ENCODE results near the gene DOK6.
"Not testable (repeated sequence)": the region's sequence is repeated elsewhere in the genome, so short reads cannot be mapped to it uniquely, and the experiment has no call there.

DOK6 gene

GRCh38 chr18:69636529-69637301 is 236.0 kb downstream of the DOK6 start:
- DNase-seq, result no peak
- TF ChIP-seq POLR2A (IDR thresholded peaks at IDR 0.05; ENCODE audit: low read length), result no peak

GRCh38 chr18:69638056-69638455 is 237.4 kb downstream of the DOK6 start:
- TF ChIP-seq GATA1 (IDR thresholded peaks at IDR 0.05; ENCODE audit: low read depth, low read length) (no peak), POLR2A (IDR thresholded peaks at IDR 0.05; ENCODE audit: low read length) (no peak)
- no peak for DNase-seq

GRCh38 chr18:69647702-69648101 is 247.0 kb downstream of the DOK6 start:
- TF ChIP-seq POLR2A (IDR thresholded peaks at IDR 0.05; ENCODE audit: low read length) (no peak), GATA1 (IDR thresholded peaks at IDR 0.05; ENCODE audit: low read depth, low read length) (no peak)
- DNase-seq, result no peak

GRCh38 chr18:69648486-69648885 is 247.8 kb downstream of the DOK6 start:
- DNase-seq, result no peak
- TF ChIP-seq GATA1 (IDR thresholded peaks at IDR 0.05; ENCODE audit: low read depth, low read length), result no peak
- TF ChIP-seq POLR2A (IDR thresholded peaks at IDR 0.05; ENCODE audit: low read length), result no peak

DNA sequence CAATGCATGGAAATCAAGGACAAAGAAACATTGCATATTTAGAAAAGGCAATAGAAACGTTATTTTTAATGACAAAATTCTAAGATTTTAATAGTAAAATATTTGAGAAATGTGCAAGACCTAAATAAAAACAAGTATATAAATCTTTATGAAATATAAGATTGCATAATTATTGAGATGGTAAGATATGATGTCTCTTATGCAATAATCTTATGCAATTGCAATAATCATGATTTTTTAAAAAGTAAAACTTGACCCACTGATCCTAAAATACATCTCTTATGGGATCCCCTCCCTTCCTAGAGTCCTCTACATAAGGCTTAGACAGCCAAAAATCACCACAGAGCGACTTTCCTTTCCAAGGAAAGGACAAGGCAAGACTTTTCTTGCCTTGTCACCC is 249.0 kb downstream of the DOK6 start:
- TF ChIP-seq POLR2A (IDR thresholded peaks at IDR 0.05; ENCODE audit: low read length) (no peak), GATA1 (IDR thresholded peaks at IDR 0.05; ENCODE audit: low read depth, low read length) (no peak)
- no peak for DNase-seq

- no peak for DNase-seq
- no peak for TF ChIP-seq POLR2A (IDR thresholded peaks at IDR 0.05; ENCODE audit: low read length)
- TF ChIP-seq GATA1 (IDR thresholded peaks at IDR 0.05; ENCODE audit: low read depth, low read length), result no peak
These were observed 250.6 kb downstream of the DOK6 start for GRCh38 chr18:69651243-69651642.

DNA sequence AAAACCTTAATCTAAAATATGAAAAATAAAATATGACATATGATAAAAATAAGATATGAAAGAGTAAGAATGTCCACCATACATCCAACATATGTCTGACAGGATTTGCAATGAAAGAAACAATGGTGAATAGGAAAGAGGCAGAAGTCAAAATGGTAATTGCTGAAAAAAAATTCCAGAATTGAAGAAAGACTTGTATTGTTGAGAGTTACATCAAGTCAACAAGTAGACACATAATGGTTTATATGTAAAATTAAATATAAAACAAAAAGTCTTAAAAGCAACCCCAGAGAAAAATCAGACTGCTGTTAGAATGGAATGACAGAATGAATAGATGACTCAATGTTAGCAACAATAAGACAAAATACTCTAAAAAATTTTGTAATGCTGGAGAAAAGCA is 255.1 kb downstream of the DOK6 start:
- no peak for DNase-seq
- TF ChIP-seq GATA1 (IDR thresholded peaks at IDR 0.05; ENCODE audit: low read depth, low read length) (no peak), POLR2A (IDR thresholded peaks at IDR 0.05; ENCODE audit: low read length) (no peak)

DNA sequence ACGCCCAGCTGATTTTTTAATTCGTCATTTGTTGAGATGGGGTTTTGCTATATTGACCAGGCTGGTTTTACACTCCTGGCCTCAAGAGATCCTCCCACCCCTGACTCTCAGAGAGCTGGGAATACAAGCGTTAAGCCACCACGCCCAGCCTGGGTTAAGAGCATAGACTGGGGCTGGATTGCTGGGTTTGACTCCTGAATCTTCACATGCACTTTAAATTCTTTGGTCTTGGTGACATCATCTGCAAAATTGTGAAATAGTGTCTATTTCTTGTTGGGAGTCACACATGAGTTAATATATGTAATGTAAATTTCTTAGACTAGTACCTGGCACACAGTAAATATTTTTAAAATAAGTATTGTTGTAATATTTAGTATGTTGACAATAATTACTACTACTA is 257.4 kb downstream of the DOK6 start:
- no peak for DNase-seq
- TF ChIP-seq POLR2A (IDR thresholded peaks at IDR 0.05; ENCODE audit: low read length), result no peak
- no peak for TF ChIP-seq GATA1 (IDR thresholded peaks at IDR 0.05; ENCODE audit: low read depth, low read length)

- DNase-seq, result no peak
- TF ChIP-seq POLR2A (IDR thresholded peaks at IDR 0.05; ENCODE audit: low read length) (no peak), GATA1 (IDR thresholded peaks at IDR 0.05; ENCODE audit: low read depth, low read length) (no peak)
These were observed 258.0 kb downstream of the DOK6 start for GRCh38 chr18:69658685-69659084.

DNA sequence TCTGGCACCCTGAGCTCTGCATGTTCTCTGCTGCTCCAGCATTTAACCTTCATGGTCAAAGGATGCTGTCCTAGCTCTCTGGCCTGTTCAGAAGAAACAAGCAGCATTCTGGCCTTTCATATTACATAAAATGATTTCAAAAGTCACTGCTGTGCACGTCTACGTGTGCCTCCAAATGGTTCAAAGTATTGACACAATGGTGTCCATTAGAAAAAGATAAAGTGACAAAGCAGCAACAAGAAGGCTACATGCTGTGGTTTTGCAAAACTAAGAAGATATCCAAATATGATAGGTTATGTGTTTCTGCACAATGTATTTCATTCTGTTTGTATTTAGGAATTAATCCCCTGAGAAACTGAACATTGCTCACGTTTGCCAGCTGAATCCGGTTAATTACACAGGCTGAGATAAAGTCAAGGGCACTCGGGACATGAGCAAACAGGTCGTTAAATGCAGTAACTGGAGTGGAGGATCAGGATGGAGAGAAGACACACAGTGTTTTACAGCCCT is 258.5 kb downstream of the DOK6 start:
- TF ChIP-seq GATA1 (IDR thresholded peaks at IDR 0.05; ENCODE audit: low read depth, low read length), result no peak
- TF ChIP-seq POLR2A (IDR thresholded peaks at IDR 0.05; ENCODE audit: low read length), result no peak
- no peak for DNase-seq

- DNase-seq, result not testable (repeated sequence)
These were observed 261.4 kb downstream of the DOK6 start for GRCh38 chr18:69662090-69662489.

DNA sequence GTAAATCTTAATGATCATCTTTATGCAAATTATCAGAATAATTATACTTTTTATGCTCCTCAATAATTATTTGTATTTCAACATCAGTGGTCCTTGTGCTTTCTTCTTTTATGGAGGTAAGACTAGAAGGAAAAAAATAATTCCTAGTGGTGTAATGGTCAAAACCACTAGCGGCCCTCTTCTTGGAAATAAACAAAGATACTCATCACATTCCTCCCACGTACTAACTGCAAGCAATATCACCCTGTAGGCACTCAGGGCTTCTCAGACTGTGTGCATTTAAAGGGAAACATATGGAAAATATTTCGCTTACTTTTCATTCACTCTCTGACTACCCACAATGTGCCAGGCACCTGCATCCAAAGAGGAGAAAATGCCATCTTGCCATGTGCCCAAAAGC is 263.7 kb downstream of the DOK6 start:
- DNase-seq, result no peak
- TF ChIP-seq POLR2A (IDR thresholded peaks at IDR 0.05; ENCODE audit: low read length), result no peak
- TF ChIP-seq GATA1 (IDR thresholded peaks at IDR 0.05; ENCODE audit: low read depth, low read length), result no peak

- no peak for TF ChIP-seq POLR2A (IDR thresholded peaks at IDR 0.05; ENCODE audit: low read length)
- TF ChIP-seq GATA1 (IDR thresholded peaks at IDR 0.05; ENCODE audit: low read depth, low read length), result no peak
These were observed 273.7 kb downstream of the DOK6 start for GRCh38 chr18:69674292-69674877.

DNA sequence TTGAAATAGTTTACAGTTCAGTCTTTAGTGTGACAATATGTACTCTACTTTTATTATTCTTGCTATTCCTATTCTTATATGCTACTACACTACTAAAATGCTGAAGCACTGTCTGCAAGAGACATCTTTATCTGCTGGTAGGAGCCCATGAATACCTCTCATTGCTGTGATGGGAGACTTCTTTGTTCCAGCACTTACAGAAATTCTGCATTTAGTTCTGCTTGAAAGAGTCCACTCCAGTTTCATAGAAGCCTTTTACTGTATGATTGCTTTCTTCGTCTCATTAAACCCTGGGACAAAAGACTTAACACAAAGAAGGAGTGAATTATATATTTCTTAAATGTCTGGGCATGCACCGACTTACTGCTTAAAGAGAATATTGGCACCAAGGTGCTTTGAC is 274.3 kb downstream of the DOK6 start:
- TF ChIP-seq GATA1 (IDR thresholded peaks at IDR 0.05; ENCODE audit: low read depth, low read length) (no peak), POLR2A (IDR thresholded peaks at IDR 0.05; ENCODE audit: low read length) (no peak)
- DNase-seq, result no peak

More at GRCh38 chr18:69674292-69674877, 273.7 kb downstream of the DOK6 start:
- no peak for DNase-seq

- DNase-seq, result no peak
- TF ChIP-seq POLR2A (IDR thresholded peaks at IDR 0.05; ENCODE audit: low read length), result no peak
These were observed 276.9 kb downstream of the DOK6 start for GRCh38 chr18:69677595-69677994.

All from erythroblast (primary cell).